Psoas muscle (tissue), 8 donors: Measurements from ENCODE around the gene IGSF11. TPM values are rescaled to one million over a fixed set of nuclear protein-coding genes. Genes with fewer than 3 reads are reported as not detected.
A peak's percentile ranks its signal among the peaks of the same experiment; 100 is the strongest.

ENCODE experiments used
- ATAC-seq, 4 donors: fragments of 200-7000 bp; cut with Tn5 transposase; one replicate each; pipeline ENCODE4 v1.9.1; 2020; ENCODE audit warnings: moderate library complexity in 3 of 4, mild to moderate bottlenecking in 2 of 4
- DNase-seq, 2 donors: peaks; one replicate each; pipeline ENCODE4 v3.0.0-alpha.2; 2020
- H3K27ac ChIP-seq: fragments of 200-600 bp; one replicate; pipeline ENCODE4 v1.8.0; 2022
- H3K27me3 ChIP-seq, 3 donors: fragments of 200-600 bp in 1 of 3; one replicate each; pipeline versions ENCODE4 v1.6.1 to v1.8.0; 2013 to 2022; ENCODE audit warnings: low read length in 2 of 3, mild to moderate bottlenecking in 2 of 3, moderate library complexity in 1 of 3; ENCODE audit not compliant: insufficient read depth in 3 of 3
- H3K36me3 ChIP-seq, 2 donors: fragments of 200-600 bp in 1 of 2; one replicate each; pipeline versions ENCODE4 v1.6.1 to v1.8.0; 2013 to 2022; ENCODE audit warnings: low read depth in 1 of 2, mild to moderate bottlenecking in 1 of 2, moderate library complexity in 1 of 2; ENCODE audit not compliant: insufficient read depth in 1 of 2
- H3K4me1 ChIP-seq: fragments of 200-600 bp; one replicate; pipeline ENCODE4 v1.8.0; 2022
- H3K4me3 ChIP-seq: fragments of 200-600 bp; one replicate; pipeline ENCODE4 v1.8.0; 2022; ENCODE audit warnings: mild to moderate bottlenecking
- H3K9me3 ChIP-seq: fragments of 200-600 bp; one replicate; pipeline ENCODE4 v1.8.0; 2022
- CTCF ChIP-seq: fragments of 200-600 bp; IDR thresholded peaks from one replicate; pipeline ENCODE4 v1.8.0; 2022; ENCODE audit warnings: antibody characterized with exemption
- WGBS, 3 donors: extraction: QIAGEN DNeasy Blood & Tissue Kit; methylation state at CpG; one replicate each; pipeline versions ENCODE4 v1.1.6 to v1.1.7; 2013; 5-methylcytosine and 5-hydroxymethylcytosine counted together
- intact Hi-C, 2 donors: fragments of 100-400 bp; cut with DNase I; formaldehyde crosslinking; loops; one replicate each; pipeline versions ENCODE4 v1.11.0 to v1.14.2; 2022
- polyA plus RNA-seq, 3 donors: library from polyadenylated mRNA; stranded (reverse); fragments of 200-250 nt; gene quantifications; one replicate each; pipeline ENCODE4 v1.2.3, GENCODE V29; 2013
- total RNA-seq, 4 donors: library from RNA; stranded (reverse); fragmentation: NEBNext Ultra II Directional in 2 of 4; extraction: Animal tissue kit (Norgen Biotek cat#: 25700) in 2 of 4; gene quantifications; one replicate each; pipeline versions ENCODE4 v1.2.1 to v1.2.4, GENCODE V29; 2021 to 2023
- donor health status: healthy with polysubstance abuse.
- donor health status: DM: no; HTN: no; CAD: no; lungs with moderate emphysema.
- donor health status: Bipolar disorder and iron deficiency.
- donor health status: healthy.
- donor health status: DM: yes; HTN: yes; CAD: no.
- donor health status: DM: no; HTN: no; CAD: no.
- donor health status: DM: no; HTN: no; CAD: no.
- donor health status: DM: yes; HTN: yes; CAD: no.

The IGSF11 gene
- total and polyA plus RNA-seq, 7 donors: 0.23 to 8.5 (median 4.3) TPM

GRCh38 chr3:118973050-118973449 lies 61.6 kb downstream of the IGSF11 start:
- intact Hi-C loops: loop anchor here in 1 of 2 donors (5.0 kb wide), 1 partner anchor 36 kb away; no protein-coding TSS in a partner anchor
- peak in 2 of 4 donors; percentile 42 to 55 for ATAC-seq

DNA sequence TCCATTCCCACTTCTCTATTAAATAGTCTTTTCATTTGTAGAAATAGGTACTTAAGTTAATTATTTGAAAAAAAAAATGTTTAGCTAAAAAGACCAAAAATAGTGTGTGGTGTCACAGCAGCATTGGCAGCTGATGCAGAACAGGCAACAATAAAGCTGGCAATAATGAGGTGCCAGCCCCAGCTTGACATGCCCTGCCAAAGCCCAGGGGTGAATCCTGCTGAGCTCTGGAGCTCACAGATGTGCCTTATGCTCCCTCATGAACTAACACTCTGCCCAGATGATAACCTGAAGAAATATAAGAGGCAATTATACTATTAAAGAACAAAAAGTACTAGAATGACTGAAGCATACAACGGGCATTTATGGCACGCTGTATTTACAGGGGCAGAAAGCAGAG lies 63.8 kb downstream of the IGSF11 start:
- no peak for TF ChIP-seq CTCF
- Histone ChIP-seq H3K36me3 (no peaks in the 10 kb centered on the region), H3K4me3 (no peak overlapping the region), H3K9me3 (no peaks in the 10 kb centered on the region), H3K4me1 (peaks cover 39% of the 10 kb centered on the region), H3K27me3 (no peaks in the 10 kb centered on the region), H3K27ac (no peak overlapping the region)
- intact Hi-C loops: loop anchor here in 1 of 2 donors (5.0 kb wide), 1 partner anchor 34 kb away; no protein-coding TSS in a partner anchor
- 38 to 72% (median 49%) methylated on average over 2 of the region's 2 CpGs for WGBS, 3 donors
- DNase-seq: no peak
- ATAC-seq: peak; percentile 57 to 85 (median 78)

More at GRCh38 chr3:118973050-118973449, 61.6 kb downstream of the IGSF11 start:
- DNase-seq: no peak
- peaks cover 36% of the 10 kb centered on the region for H3K4me1 ChIP-seq
- WGBS, 3 donors: 80 to 84% (median 82%) methylated on average over 3 of the region's 3 CpGs
- no peak overlapping the region for H3K4me3 ChIP-seq
- H3K27ac ChIP-seq: no peak overlapping the region
- TF ChIP-seq CTCF: no peak
- no peaks in the 10 kb centered on the region for H3K36me3 ChIP-seq
- no peaks in the 10 kb centered on the region for H3K9me3 ChIP-seq
- H3K27me3 ChIP-seq: no peaks in the 10 kb centered on the region

DNA sequence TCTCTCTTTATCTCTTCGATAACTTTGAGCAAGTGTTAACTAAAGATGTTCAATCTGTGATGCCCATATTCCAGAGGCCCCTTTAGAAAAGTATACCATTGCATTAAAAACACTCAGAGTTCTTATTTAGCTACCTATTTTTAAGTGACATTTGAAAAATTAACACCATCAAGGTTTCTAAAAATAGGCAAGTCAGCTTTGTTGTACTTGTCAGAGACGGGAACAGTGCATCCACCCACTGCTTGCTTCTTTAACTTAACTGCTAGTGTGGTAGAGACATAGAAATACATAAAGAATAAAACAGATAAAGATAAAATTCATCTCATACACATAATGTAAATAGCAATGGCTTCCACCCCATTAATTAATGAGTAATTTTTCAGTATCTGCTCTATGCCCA lies 66.0 kb downstream of the IGSF11 start:
- H3K4me3 ChIP-seq: peak overlapping the region; percentile 8
- TF ChIP-seq CTCF: no peak
- WGBS, 3 donors: 48 to 74% (median 56%) methylated on average over 2 of the region's 2 CpGs
- no peak for DNase-seq
- H3K27ac ChIP-seq: no peak overlapping the region
- peaks cover 36% of the 10 kb centered on the region for H3K4me1 ChIP-seq
- peak in 3 of 4 donors; percentile 38 to 69 (median 67) for ATAC-seq
- no peaks in the 10 kb centered on the region for H3K27me3 ChIP-seq
- H3K36me3 ChIP-seq: no peaks in the 10 kb centered on the region
- intact Hi-C loops: no loop called here
- H3K9me3 ChIP-seq: no peaks in the 10 kb centered on the region

- peaks cover 34% of the 10 kb centered on the region for H3K4me1 ChIP-seq
- ATAC-seq: peak in 3 of 4 donors; percentile 46 to 55 (median 48)
- DNase-seq: no peak
- 28 to 38% (median 29%) methylated on average over 4 of the region's 4 CpGs for WGBS, 3 donors
- peak overlapping the region; percentile 8 for H3K4me3 ChIP-seq
- no peaks in the 10 kb centered on the region for H3K36me3 ChIP-seq
- H3K27me3 ChIP-seq: no peaks in the 10 kb centered on the region
- intact Hi-C loops: no loop called here
- TF ChIP-seq CTCF: no peak
- H3K27ac ChIP-seq: no peak overlapping the region
- no peaks in the 10 kb centered on the region for H3K9me3 ChIP-seq
Observed at GRCh38 chr3:118968111-118968510, 66.5 kb downstream of the IGSF11 start.

GRCh38 chr3:118966700-118967099 lies 67.9 kb downstream of the IGSF11 start:
- H3K27me3 ChIP-seq: no peaks in the 10 kb centered on the region
- no peaks in the 10 kb centered on the region for H3K36me3 ChIP-seq
- intact Hi-C loops: no loop called here
- WGBS, 3 donors: 32 to 41% (median 34%) methylated on average over 2 of the region's 2 CpGs
- no peak for TF ChIP-seq CTCF
- no peak for ATAC-seq
- peaks cover 25% of the 10 kb centered on the region for H3K4me1 ChIP-seq
- H3K9me3 ChIP-seq: no peaks in the 10 kb centered on the region
- DNase-seq: no peak
- H3K27ac ChIP-seq: no peak overlapping the region
- no peak overlapping the region for H3K4me3 ChIP-seq
